GM18870 (cell line): ENCODE measurements around the gene BANF2.
"Not testable (repeated sequence)": the region's sequence is repeated elsewhere in the genome, so short reads cannot be mapped to it uniquely, and the experiment has no call there.

Source experiments
- ATAC-seq: cut with Tn5 transposase; IDR thresholded peaks from one replicate; pipeline ENCODE4 v1.9.1; 2021; ENCODE audit warnings: moderate library complexity; ENCODE audit not compliant: unreplicated experiment

The BANF2 gene

DNA sequence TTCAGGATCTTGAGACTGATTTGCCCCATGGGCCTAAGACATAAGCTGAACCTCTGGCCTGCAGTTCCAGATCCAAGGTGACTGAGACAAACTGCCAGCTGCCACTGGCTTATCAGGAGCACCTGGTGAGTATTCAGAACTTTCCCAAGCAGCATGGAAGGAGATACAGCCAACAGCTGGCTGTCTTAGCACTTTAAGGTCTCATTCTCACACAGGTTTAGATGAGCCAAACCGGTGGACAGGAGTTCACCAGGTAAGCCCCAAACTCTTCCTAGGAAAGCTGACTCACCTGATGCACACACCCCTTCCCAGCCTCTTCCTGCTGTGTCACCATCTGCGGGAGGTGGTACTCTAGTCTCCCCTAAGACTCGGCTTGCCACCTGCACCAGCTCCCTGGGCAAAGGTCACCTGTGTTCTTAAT, at the start of gene BANF2:
Gene BANF2, plus strand, starts transcription at position 36 of the 421 bp plus-strand sequence. CDS start 25,060 bp downstream, outside the sequence.
- ATAC-seq: no peak

DNA sequence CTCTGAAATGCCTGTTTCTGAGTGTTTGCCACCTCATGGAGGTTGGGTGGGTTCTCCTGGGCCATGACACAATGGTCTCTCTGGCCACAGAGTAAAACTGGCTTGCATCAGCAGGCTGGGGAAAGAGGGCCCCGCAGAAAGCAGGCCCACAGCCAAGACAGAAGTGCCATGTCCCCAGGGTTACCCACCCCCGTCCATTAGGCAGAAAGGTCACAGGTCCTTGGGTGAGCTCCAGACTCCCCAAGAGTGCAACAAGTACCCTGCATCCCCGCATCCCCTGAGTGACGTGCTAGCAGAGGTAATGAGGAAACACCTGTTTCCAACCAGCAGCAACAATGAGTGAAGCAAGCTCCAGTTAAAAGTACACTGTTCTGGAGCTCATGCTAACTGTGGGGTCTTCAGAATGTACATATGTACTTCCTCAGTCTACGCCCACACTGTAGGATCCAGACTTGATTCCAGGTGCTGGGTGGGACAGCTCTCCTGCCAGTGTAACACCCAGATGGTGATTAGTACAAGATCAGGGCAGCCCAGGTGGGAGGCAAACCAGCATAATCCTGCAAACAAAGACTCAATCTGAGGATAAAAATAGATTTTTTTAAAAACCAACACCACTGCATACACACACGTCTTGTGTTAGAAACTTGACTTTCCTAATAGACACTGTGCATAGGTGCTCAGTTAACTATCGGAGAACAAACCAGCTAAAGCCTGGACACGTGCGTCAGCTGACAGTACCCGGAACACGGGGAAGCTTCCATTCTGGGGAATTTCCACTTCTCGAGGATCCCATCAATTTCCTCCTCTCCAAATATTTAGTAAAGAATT, 49.3 kb upstream of the BANF2 start:
- no peak for ATAC-seq

DNA sequence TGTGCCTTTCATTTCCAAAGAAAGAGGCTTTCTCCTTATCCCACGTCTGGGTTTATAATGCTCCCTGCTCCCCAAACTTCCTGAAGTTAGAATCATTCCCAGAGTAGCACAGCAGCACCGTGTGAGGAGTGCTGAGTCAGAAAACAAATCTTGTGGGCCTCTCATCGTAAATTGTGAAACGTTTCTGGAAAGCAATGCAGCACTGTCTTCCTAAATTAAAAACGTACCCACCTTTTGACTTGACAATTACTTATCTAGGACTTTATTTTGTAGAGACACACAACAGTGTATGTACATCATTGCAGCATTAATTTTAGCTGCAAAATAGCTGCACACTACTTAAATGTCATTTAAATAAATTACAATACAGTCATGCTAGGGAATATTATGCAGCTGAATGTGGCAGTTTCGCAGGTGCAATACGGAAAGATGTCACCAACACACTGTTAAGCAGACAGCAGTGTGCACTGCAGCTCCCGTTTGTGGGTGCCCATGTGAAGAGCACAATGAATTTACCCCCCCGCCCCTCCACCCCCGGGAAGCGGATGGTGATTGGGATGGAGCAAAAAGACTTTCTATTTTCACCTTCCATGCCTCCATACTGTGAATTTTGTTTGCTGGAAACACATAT, 48.5 kb upstream of the BANF2 start:
- no peak for ATAC-seq

DNA sequence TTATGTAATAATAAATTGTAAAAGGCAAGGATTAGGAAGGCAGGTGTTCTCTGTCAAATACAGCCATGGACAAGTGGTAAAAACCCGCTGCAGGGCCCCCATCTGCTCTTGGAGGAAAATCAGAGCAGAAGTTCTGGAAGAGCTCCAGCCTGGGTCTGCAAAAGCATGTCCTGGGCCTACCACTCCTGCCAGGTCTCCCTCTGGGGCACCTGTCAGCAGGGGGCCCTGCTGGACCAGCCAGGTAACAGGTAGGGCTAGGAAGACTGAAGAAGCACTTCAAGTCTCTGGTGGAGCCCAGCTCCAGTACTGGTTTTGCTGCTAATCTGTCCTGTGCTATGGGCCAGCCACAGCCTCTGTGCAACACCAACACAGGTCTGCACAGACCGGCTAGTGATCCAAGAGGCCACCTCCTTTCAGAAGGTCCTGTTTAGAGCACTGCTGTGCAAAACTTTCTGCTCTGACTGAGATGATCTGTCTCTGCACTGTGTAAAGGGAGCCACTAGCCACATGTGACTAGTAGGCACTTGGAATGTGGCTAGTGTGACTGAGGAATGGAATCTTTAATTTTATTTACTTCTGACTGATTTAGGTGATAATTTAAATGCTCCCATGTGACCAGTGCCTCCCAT, 47.9 kb upstream of the BANF2 start:
- no peak for ATAC-seq

DNA sequence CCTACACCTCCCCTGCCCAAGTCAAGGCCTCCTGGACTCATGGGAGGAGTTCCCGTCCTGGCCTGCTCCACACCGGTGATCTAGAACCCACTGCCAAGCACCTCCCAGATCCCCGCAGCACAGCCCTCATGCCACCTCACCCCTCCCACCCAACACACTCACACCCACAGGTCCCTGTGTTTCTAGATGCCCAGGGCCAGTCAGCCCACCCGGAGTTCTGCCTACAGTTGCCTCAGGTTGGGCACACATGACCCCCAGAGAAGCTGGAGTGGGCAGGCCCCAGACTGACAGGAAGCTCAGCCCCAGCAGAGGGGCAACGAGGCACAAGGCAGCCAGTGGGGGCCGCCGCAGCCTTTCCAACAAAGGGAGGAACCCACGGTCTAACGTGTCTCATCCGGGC, 47.4 kb upstream of the BANF2 start:
- ATAC-seq: no peak

DNA sequence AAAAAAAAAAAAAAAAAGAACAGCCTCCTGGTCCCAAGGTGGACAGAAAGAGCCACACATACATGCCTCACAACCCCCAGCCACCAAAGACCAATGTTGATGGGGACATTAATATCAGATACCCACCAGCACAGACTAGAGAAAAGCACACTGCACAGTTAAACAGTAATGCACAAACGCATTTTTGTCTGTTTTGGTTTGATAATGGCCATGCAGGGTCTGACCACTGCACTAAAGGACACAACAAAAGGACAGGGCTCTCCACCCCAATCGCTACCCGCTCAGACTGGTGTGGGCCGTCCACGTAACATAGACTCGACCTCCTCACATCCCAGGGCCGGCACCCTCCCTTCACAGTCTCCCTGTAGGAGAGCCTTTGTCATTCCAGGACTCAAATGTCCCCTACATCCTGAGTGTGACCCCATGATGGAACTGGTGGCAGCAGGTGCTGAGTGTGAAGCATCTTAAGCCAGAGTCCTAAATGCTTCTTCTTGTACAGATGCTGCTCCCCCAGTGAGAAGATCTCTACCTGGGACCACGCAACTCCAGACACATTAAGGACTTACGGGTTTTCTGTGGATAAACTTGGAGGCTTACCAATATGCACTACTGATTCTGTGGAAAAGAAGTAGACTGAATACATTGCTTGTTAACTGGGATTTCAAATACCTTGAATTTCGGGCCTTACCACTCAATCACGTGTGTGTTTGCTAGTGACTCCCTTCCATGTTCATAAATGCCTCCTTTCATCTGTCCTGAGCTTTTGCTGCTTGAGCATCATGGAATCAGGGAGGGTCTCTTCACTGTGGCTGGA, 45.7 kb upstream of the BANF2 start:
- ATAC-seq: no peak

DNA sequence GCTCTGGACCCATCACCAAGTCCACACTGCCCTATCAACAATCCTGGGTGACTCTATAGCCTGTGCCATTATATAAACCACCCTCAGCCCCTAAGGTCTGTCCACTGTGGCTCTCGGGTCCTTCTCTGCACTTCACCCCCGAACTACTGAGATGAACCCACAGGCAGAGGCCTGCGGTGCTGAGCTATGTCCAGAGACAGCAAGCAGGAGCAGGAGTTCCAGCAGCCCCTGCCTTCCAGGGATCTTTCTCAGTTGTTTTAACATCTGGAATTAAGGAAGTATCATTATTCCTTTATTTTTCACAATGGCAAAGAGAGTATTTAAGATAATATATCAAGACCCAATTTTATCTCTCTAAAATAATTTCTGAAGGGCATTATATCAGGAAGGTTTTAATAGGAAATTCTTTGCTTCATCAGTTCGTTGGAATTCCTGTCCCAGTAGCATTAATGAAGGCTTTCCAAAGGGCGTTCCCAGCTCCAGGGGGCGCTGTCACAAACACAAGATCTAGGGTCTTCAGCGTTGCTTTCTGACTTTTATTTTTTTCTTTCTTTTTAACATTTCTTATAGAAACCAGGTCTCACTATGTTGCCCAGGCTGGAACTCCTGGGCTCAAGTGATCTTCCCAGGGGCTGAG, 45.0 kb upstream of the BANF2 start:
- ATAC-seq: no peak

DNA sequence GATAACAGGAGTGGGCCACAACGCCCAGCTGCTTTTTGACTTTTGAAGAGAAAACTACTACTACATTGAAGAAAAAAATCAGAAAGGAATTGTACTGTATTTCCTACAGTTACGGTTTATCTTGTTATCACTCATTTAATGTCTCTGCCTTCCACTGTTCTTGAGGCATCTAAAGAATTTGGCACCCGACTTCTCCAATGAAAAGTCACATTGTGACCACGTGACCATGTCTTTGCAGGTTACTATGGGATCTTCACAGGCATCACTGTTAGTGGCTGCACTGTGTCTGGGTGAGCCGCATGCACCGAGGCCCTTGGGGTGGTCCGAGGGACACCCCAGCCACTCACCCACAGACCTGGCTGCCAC, 44.5 kb upstream of the BANF2 start:
- ATAC-seq: no peak

DNA sequence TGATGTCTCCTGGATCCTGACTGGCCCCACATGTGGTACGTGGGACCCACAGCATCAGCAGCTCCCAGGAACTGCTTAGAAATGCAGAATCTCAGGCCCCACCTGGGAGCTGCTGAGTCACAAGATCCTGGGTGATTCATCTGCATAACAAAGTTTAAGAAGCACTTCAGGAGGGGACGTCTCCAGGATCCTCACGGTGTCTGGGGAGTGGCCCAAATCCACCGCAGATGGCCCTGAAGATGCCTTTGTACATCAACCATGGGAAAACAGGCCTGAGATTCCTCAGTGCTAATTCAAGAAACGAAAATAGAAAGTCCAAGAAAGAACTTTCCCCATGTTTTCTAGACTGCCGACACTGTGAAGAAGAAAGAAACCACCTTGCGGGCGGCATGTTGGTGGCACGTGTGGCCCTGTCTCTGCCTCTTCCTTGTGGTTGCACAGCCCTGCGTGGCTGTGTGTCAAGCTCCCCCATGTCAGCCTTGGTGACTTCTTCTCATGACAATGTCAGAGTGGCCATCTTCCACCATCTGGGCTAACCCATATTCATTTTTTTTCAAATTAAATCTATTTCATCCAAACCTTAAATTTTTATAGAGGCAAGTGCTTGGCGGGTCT, 43.8 kb upstream of the BANF2 start:
- no peak for ATAC-seq

DNA sequence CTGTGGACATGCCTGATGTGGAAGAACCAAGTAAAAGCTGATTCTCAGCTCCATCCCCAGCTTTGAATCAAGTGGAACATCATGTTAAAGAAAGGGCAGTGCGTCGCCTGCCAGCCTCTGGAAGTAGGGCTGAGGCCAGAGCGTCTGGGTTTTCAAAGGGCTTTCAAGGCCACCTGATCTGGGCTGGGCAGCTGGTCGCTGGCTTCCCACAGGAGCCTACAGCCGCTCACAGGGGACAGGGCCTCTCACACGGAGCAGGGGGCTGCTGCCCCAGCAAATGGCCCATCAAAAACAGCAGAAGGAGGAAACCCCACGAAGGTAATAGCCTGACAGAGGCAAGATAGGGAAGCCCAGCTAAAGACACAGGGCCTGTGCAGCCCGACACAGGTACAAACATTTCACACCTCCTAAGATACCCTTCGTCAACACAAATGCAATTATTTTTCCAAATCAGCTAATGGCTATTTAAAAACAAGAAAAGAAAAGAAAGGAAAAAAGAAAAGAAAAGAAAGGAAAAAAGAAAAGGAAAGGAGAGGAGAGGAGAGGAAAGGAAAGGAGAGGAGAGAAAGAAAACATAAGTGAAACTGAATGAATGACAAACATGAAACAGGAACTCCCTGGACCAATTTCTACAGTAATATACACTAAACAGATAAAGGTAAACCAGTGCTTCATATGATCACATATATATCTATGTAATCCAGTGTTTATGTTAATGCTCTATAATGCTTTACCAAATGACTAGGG, 42.5 kb upstream of the BANF2 start:
- no peak for ATAC-seq

DNA sequence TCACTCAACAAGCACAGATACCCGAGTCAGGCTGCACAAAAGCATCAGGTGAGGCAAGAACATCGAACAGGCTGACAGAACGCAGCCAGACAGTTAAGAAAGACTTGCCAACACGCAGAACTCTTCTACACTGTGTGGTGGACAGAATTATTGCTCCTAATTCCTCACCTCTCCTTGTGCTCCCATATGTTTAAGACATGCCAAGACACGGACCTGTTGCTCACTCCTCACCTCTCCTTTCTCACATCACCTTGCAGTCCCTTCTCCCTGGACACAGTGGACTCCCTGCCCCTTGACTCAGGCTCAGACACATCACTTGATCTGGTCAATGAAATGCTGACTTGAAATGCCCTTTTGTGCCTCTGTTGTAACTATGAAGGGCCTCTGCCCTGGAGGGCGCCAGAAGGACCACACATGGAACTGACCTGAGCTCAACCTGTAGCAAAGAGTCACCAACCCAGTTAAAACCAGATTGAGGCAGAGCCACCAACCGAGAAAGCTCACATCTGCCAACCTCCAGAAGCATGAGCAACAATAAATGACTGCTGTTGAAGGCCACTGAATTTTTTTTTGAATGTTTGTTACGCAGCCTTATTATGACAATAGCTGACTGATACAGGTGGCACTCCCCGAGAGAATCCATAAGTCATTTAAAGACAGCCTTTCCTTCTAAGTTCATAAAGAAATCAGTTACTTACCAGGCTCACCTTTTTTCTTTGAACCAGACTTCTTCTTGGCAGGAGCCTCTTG, 41.7 kb upstream of the BANF2 start:
- no peak for ATAC-seq

DNA sequence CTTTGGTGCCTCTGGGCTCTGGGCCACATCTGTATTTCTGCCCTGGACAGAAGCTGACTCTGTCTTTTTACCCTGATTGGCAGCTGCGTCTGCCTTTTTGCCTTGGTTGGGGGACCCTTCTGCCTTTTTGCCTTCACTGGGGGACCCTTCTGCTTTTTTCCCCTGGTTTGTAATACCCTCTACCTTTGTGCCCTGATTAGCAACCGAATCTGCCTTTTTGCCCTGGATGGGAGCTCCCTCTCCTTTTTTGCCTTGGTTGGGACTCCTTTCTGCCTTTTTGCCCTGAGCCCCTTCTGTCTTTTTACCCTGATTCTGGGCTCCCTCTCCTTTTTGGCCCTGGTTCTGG, 41.1 kb upstream of the BANF2 start:
- ATAC-seq: no peak

DNA sequence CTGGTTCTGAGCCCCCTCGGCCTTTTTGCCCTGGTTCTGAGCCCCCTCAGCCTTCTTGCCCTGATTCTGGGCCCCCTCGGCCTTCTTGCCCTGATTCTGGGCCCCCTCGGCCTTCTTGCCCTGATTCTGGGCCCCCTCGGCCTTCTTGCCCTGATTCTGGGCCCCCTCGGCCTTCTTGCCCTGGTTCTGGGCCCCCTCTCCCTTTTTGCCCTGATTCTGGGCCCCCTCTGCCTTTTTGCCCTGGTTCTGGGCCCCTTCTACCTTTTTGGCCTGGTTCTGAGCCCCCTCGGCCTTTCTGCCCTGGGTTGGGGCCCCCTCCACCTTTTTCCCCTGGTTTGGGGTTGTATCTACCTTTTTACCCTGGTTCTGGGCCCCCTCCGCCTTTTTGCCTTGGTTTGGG, 40.4 kb upstream of the BANF2 start:
- ATAC-seq: not testable (repeated sequence)

DNA sequence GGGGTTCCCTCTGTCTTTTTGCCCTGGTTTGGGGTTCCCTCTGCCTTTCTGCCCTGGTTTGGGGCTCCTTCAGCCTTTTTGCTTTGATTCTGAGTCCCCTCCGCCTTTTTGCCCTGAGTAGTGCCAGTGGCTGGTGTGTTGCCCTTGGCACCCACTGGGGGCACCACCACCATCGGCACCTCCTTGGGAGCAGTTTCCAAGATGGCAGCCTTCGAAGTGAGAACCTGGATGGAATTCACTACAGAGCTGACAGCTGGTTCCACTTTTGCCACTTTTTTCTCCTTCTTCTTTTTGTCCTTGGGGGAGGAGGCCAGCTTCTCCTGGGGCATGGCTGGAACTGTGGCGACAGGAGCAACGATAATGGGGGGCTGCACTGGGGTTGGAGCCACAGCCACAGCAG, 40.0 kb upstream of the BANF2 start:
- no peak for ATAC-seq

DNA sequence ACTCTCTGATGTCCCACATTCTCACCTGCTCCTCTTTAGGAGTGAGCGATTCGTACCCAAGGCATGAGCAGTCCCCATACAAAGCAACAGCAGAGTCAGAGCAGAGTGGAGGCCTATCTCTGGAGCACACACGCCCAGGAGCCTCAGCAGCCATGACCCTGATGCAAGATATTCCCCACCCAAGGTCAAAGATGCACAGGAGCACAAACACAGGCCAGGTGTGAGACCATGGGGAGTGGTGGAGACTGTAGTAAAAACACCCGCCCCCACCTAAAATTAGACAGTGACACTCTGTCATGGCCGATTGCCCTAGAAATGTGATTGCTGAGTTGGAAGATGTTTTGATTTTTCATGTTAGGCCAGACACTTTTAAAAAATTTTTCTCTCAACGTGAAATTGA, 39.1 kb upstream of the BANF2 start:
- no peak for ATAC-seq

DNA sequence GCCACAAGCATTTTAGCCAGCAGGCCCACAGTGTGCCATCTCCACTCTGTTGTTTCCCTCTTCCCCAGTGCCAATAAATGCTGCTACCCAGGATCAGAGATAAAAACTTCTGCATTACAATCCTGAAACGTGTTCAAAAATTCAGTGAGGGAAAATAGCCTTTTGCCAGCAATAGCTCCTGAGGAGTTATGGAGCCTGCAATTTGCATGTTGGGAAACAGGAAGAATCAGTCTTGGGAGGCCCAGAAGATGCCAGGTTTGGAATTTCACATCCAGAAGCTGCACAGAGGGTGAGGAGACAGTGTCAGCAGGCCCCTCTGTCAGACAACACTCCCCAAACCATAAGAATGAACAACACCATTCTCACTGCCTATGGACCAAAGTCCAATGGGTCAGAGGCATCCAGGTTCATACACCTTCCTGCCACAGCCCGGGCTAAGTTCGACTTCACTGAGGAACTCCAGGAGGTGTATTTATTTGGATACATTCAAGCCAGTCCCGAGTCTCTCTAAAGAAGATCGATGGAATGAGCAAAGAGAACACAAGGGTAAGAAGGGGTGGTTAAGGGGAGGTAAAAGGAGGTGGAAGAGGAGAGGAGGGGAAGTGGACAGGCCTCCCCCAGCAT, 38.5 kb upstream of the BANF2 start:
- no peak for ATAC-seq

DNA sequence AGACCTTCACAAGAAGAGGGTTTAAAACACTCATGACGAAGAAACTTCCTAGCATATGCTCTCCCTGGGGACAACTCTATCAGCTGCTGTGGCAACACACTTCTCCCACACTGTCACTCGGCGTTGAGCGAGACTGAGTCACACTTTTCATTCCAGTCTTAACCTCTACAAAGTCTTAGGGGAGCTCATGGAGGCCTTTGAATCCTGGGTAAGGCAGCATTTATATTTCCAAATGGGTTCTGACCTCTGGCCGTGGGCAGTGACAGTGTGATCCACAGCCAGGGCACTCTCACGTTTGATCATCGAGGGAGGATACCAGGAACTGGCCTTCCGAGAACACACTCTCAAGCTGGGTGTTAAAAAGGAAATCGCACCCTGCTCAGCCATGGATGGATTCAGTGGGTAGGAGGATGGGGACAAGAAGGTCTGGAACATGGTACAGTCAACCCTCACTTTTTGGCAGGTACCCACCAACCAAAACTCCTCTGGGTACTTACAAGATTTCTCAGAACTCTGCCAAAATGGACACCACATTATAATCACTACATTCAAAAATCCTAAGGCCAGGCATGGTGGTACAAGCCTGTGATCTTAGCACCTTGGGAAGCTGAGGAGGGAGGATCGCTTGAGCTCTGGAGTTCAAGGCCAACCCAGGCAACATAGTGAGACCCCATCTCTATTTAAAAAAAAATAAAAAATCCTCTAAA, 37.3 kb upstream of the BANF2 start:
- ATAC-seq: no peak

DNA sequence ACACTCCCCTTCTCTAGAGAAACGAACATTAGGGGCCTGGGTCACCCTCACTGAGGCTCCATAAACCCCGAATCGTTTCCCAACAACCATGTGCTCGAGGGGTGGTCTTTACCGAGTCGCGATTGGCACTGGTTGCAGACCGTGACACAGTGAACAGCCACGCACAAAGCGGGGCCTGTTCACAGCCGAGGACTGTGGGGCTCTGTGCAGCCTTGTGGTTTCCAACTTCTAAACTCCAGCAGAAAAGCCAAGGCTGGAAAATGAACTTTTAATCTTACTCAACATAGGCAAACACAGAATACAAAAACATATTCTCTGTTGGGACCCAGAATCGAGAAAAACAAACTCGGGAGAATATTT, 36.7 kb upstream of the BANF2 start:
- no peak for ATAC-seq
